ENCODE data around the gene RNF222.
"Not testable (repeated sequence)": the region's sequence is repeated elsewhere in the genome, so short reads cannot be mapped to it uniquely, and the experiment has no call there.

RNF222 gene

DNA sequence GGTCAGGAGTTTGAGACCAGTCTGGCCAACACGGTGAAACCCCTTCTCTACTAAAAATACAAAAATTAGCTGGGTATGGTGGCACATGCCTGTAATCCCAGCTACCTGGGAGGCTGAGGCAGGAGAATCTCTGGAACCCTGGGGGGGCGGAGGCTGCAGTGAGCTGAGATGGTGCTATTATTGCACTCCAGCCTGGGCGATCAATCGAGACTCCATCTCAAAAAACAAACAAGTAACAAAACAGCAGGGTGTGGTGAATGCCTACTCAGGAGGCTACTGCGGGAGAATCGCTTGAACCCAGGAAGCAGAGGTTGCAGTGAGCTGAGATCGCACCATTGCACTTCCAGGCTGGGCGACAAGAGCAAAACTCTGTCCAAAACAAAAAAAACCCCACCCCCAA, 19.5 kb downstream of the RNF222 start:
- not testable (repeated sequence) for DNase-seq (ENCODE audit: low read depth)

DNA sequence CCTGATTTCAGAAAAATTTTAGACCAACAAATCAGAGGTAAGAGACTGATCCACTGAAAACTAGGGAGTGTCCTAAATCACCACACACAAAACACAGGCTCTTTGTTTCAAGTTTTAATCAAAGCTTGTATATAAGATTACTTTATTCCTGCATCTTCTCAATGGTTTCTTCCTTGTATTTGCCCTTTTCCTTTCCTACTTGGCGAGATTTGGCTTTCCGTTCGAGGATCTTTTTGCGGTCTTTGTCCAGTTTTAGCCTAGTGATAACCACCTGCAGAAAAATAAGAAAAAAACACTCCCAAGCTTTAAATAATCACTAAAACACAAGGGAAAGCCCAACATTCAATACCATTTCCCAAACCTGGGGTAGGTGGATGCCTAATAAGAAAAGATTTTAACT, 20.2 kb downstream of the RNF222 start:
- no peak for DNase-seq (ENCODE audit: low read depth)

DNA sequence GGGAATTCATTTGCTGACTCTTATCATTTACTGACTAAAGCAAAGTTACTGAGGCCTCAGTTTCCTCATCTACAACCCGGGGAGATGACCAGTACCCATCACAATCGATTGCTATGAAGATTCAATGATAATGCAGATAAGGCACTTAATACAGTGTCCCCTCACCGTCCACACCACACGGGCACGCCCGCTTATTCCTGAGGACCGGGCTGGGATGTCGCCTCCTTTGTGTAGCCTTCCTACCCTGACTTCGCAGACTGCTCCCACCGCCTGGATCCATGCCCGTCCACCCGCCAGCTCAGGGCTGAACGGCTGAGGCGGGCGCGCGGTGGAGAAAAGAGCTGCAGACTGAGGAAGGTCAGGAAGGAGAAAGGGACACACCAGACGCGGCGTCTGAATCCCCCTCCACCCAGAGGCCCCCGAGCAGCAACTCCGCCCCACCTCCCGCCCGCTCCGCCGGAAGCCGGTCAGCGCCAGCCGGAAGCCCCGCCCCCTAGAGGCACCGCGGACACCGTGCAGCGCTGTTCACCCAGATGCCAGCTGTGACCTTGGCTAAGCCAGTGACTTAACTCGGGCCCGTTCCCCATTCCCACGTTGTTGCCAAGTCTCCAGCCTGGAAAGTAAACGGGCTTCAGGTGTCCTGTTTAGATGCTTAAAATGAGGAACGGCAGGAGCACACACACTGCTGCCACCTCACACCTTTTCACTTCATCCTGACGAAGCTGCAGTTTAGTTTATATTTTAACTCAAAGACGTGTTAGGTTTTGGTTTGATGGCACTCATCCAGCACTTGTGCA, 21.2 kb downstream of the RNF222 start, which contains the start of gene KRABD2:
KRABD2 (minus strand) TSS at position 434 of the 797 bp plus-strand sequence.
- DNase-seq (ENCODE audit: low read depth), result no peak

DNA sequence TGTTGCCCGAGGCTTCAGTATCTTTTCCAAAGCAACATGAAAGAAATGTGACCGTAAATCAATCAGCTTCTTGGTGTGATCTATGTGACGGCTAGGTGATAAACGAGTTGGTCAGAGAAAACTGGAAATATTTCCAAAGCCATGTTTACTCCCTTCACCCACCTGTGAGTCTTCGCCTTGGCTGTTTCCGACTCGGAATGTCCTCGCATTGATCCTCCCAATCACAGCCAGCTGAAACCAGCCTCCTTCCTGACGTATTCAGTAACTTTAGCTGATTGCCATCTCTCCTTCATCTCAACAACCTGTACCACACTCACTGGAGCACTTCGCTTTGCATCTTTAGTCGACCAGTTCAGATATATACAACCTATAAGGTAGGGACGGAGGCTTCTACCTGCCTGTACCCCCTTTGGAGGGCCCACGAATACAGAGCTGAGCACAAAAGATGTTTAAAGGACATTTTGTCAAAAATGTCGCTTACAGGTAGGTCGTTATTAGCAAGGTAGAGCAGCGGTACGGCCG, 21.8 kb downstream of the RNF222 start:
- DNase-seq (ENCODE audit: low read depth), result no peak

DNA sequence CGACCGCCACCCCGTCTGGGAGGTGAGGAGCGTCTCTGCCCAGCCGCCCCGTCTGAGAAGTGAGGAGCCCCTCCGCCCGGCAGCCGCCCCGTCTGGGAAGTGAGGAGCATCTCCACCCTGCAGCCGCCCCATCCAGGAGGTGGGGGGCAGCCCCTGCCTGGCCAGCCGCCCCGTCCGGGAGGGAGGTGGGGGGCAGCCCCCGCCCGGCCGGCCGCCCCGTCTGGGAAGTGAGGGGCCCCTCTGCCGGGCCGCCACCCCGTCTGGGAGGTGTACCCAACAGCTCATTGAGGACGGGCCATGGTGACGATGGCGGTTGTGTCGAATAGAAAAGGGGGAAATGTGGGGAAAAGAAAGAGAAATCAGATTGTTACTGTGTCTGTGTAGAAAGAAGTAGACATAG, 23.8 kb downstream of the RNF222 start:
- not testable (repeated sequence) for DNase-seq (ENCODE audit: low read depth)

DNA sequence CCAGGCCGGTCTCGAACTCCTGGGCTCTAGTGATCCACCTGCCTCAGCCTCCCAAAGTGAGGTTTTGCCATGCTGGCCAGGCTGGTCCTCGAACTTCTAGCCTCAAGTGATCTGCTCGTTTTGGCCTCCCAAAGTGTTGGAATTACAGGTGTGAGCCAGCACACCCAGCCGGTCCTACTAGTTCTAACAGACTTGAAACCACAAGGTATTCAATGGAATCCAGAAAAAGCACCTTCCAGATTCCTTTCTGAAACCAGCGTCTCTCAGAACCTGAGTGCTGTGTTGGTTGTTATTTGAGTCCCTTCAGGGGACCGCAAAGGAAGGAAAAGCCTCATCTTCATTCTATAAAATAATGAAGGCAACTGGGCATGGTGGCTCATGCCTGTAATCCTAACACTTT, 25.2 kb downstream of the RNF222 start:
- DNase-seq (ENCODE audit: low read depth), result no peak

DNA sequence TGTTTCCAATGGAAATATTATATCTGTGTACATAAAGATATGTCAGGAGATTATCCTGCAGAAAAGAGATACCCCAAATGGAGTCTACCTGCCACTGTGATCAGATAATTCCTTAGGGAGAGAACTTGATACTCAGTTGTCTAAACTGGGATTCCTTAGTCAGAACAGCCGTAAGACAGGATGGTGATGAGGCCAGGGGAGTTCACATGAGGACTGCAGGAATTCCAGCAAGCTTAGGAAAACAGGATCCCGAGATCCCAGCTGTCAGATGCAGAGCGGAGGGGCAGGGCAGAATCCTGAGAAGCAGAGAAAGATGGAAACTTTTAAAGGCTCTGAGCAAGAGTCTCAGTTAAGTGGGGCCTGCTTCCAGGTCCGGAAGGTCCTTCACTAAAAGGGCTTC, 25.8 kb downstream of the RNF222 start:
- no peak for DNase-seq (ENCODE audit: low read depth)

DNA sequence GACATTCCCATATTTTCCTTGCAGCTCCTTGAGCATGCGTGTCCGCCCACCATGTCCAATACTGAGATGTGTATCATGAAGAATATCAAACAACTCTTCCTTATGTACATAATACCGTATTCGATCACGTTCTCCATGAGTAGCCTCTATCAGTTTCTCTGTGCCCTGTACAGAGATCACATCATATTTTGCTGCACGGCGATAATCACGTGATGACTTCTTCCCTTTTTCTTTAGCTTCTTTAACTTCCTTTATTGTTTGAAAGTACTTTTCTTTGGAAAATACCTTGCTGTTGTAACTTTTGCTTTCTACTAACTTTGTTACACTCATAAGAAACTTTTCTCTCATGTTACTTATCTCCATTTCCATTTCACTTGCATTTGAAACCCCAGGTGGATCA, 27.7 kb downstream of the RNF222 start:
- no peak for DNase-seq (ENCODE audit: low read depth)

DNA sequence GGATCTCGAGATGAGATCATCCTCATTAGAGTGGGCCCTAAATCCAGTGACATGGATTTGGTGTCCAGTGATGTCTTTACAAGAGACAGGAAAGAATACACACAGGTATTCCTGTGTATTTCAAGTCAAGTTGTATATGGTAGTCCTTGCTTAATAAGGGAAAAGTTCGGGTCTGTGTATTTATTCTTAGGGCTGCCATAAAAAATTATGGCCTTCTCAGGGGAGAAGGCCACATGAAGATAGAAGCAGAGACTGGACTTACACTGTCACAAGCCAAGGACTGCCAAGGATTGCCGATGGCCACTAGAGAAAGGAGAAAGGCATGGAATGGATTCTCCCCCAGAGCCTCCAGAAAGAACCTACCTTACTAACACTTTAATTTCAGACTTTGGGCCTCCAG, 29.4 kb downstream of the RNF222 start:
- DNase-seq (ENCODE audit: low read depth), result no peak

DNA sequence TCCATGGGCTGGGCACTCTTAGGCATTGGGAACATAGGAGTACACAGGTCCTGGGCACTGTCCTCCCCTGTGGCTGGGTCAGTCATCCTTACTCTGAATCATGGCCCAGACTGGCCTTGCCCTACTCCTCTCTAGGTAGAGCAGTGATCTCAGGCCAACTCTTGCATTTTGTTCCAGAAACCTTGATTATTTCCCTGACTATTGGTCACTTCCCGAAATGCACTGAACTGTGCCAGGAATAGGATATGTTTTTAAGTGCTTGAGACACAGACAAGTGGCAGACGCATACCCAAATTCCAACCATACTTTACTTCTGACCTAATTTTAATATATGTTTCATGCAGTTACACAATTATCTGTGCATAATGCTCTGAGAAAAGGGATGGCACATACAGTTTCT, 31.4 kb downstream of the RNF222 start:
- DNase-seq (ENCODE audit: low read depth), result no peak

DNA sequence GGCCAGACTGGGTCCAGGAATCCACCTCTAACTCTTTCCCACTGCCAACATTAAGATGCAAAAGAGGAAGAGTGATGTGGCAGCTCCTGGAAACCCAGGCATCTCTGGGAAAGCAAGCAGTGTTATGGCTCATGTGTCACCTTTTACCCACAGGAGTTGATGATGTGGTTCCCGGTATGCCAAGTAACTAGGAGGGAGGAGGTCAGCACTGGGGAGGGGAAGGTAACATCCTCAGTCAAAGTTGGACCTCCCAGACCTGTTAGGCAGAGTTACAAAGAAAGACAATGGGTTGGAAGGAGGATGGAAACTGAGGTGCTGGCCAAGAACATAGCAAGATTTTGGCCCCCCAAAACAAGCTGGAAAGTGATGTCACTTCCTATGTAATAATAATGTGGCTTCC, 32.5 kb downstream of the RNF222 start:
- DNase-seq (ENCODE audit: low read depth), result no peak

DNA sequence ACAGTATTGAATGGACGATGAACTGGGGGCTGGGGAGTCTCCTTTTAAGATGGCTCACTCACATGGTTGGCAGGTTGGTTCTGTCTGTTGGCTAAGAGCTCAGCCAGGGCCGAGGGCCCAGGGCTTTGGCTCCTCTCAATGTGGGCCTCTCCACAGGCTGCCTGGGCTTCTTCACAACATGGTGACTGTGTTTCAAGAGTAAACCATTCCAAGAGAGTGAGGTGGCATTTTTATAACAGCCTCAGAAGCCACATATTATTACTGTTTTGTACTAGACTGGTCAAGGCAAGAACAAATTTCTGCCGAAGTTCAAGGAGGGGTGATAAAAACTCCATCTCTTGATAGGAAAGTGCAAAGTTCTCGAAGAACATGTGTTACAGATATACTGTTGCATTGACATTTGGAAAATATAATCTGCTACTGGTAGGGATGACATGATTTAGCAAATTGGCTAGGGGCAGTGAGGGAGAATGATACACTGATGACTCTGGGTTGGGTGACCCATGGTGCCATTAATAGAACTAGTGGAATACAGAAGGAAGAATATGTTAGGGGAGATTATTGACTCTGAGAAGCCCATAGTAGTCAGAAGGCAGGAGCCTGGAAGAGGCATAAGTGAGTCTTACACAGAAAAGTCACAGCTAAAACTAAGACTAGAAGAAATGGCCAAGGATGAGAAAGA, 34.8 kb downstream of the RNF222 start:
- no peak for DNase-seq (ENCODE audit: low read depth)

DNA sequence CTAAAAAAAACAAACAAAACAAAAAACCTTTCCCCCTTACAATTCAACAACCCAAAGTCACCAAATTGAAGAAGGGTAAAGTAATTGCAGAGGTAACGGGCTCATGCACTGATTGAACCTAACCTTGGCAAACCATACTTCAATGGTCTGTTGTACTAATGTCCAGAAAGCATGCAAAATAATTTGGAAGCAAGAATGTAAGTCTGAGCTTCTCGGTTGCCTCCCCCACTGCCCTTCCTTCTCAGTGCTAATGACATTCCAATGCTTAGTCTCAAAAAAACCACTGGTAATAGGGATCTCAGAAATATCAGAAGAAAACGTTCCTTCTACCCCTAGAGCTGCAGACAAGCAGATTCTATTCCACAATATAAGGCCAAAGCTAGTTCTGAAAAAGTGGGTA, 36.9 kb downstream of the RNF222 start:
- DNase-seq (ENCODE audit: low read depth), result no peak

DNA sequence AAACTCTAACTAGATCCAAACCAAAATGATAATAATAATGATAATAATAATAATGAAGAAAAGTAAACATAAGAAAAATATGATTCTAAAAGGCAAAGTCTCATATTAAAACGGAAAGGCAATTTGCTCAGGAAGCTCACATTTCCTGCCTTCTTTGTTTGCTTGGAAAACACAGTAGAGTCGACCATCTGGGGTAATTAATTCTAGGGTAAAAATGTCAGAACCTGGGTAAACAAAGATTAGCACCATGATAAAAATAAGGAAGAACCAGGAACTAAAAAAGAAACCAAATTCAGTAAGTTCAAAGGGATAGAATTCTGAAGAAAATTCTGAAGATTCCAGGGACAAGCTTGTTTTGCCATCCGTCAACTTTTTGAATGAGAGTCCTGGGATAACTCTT, 37.4 kb downstream of the RNF222 start:
- no peak for DNase-seq (ENCODE audit: low read depth)

DNA sequence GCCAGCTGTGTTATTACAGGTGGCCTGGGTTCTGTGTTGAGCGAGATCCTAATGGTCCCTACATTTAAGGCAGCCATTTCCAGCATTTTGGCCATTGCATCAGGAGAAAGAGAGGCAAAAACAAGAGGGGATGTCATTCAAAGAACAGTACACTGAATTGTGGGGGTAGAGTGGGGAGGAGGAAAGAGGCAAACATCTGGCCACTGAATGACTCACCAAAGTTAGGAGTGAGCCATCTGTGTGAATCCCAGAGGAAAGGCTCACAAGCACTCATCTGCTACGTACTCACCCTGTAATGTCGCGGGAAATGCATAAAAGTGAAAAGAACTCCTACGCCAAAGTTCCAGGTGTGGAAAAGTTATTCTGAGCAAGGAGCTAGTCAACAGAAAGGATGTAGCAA, 37.9 kb downstream of the RNF222 start:
- DNase-seq (ENCODE audit: low read depth), result no peak

DNA sequence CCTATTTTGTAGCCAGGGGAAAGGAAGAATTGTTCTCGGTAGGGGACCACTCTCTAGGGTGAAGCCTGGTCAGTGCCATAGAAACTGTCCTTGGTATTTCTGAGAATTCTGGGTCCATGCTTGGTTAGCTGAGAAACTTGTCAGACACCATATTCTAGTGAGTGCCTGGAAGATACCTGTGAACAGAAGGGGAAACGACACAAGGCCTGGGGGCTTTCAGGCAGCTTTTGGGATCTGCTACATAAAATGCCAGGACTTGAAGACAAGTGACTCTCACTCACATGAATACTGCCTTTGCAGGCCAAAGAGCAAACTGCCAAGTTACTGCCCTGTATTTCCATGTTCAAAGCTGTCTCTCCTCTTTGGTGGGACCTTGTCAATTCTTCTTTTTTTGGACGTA, 39.7 kb downstream of the RNF222 start:
- no peak for DNase-seq (ENCODE audit: low read depth)

DNA sequence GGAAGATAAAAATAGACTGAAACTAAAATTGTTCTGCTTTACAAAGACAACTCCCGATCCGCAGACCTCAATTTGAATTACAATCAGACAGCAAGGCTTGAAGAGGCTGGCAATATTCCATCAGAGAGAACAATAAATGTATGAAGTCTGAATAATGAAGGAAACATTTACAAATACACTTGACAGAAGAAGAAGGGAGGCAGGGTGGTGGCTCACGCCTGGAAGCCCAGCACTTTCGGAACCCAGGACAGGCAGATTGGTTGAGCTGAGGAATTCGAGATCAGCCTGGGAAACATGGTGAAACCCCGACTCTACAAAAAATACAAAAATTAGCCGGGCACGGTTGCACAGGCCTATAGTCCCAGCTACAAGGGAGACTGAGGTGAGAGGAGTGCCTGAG, 43.4 kb downstream of the RNF222 start:
- no peak for DNase-seq (ENCODE audit: low read depth)

DNA sequence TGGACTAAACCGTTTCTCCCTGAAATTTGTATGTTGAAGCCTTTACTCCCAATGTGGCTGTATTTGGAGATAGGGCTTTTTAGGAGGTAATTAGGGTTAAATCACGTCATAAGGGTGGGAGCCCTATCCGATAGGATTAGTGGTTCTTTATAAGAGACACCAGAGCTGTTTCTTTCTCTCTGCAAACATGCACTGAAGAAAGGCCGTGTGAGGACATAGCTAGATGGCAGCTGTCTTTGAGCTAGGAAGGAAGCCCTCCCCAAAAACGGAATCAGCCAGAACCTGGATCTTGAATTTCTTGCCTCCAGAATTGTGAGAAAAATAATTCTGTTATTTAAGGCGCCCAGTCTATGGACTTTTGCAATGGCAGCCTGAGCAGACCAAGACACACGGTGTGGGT, 43.9 kb downstream of the RNF222 start:
- DNase-seq (ENCODE audit: low read depth), result no peak

DNA sequence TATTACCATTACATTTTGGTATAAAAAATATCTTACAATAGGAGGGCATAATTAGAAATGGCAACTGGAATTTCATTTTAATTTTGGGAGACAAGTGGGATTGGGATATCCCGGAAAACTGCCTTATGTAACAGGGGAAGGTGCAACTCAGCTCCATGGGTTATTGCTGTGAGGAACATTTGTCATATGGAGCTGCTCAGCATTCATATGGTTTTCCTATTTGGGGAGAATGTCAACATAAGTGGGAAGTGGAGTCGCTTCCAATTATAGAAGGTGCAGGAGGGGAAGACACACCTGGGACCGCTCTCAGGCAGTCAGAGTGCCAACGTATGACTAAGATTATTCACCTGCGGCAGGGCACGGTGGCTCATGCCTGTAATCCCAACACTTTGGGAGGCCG, 47.3 kb downstream of the RNF222 start:
- DNase-seq (ENCODE audit: low read depth), result no peak

DNA sequence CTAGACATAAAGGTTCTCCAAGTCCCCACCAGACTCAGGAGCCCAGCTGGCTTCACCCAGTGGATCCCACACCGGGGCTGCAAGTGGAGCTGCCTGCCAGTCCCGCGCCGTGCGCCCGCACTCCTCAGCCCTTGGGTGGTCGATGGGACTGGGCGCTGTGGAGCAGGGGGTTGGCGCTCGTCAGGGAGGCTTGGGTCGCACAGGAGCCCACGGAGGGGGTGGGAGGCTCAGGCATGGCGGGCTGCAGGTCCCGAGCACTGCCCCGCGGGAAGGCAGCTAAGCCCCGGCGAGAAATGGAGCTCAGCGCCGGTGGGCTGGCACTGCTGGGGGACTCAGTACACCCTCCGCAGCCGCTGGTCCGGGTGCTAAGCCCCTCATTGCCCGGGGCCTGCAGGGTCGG, 50.6 kb downstream of the RNF222 start:
- DNase-seq (ENCODE audit: low read depth), result not testable (repeated sequence)

DNA sequence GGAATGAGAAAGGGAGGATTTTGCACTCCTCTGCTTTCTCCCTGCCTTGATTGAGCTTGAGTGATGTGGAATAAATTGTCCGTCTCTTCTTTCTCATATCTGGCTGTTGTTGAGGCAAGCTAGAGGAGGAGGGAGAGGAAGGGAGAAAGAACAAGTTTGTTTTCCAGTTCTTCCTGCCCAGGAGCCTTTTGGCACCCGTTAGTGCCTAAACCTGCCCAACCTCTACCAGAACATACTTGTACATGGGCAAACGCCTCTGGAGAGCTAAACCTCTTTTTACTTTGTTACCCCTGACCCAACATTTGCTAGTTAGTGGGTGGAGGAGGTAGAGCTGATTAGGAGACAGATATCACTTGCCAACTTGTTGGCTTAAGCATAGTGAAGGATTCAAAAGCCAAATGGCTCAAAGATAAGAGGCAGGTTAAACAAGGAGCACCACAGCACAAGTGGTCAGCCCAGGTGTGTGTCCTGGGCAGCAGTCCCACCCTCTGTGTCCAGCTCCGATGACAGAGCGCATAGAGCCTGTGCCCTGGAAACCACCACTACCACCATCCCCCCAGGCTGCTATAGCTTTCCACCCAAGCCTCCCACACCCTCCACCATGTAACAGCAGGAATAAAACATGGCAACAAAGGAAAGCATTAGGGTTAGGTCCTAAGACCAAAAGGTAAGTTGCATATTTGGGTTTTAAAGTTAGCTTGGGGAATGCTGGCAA, 51.5 kb downstream of the RNF222 start:
- no peak for DNase-seq (ENCODE audit: low read depth)

DNA sequence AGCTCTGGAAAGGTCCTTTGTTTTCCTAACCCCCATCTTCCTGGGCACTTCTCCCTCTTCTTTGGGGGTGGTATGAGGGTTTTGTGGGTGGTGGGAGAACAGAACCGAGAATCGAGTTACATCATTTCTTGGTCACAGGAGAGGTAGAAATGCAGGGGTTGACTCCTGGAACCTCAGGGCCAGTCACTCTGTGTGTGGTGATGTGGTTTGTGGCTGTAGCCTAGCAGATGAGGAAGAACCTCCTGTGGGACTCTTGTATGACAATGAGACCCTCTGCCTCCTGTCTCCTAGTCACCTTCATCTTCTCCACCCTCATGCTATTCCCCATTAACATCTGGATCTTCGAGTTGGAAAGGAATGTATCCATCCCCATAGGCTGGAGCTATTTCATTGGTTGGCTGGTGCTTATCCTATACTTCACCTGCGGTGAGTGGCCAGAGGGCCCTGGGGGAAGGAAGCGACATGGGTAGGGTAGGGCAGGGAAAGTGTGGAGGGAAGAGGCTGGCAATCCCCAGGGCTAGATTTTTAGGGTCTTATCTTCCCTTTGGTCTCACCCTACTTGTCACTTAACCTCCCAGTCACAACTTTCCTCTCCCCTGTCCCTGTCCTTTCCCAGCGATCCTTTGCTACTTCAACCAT, 52.5 kb downstream of the RNF222 start:
- no peak for DNase-seq (ENCODE audit: low read depth)
